Activated naive CD8-positive, alpha-beta T cell treated with anti-CD3 and anti-CD28 coated beads, Interleukin-2, amount 50 U/mL, for 24 hours (primary cell): ENCODE results near the gene DOK1.
A peak's percentile ranks its signal among the peaks of the same experiment; 100 is the strongest.
"Not testable (repeated sequence)": the region's sequence is repeated elsewhere in the genome, so short reads cannot be mapped to it uniquely, and the experiment has no call there.

Source experiments
- ATAC-seq: fragments of 150-1000 bp; cut with Tn5 transposase; one replicate; pipeline ENCODE4 v1.10.0; 2021
- DNase-seq: peaks from one replicate; pipeline ENCODE4 v3.0.0; 2021
- H3K27ac Mint-ChIP-seq: one replicate; pipeline ENCODE4 v1.8.0; 2021; ENCODE audit warnings: mild to moderate bottlenecking, mixed read lengths
- H3K27me3 Mint-ChIP-seq: one replicate; pipeline ENCODE4 v1.8.0; 2021; ENCODE audit warnings: mixed read lengths
- H3K36me3 Mint-ChIP-seq: one replicate; pipeline ENCODE4 v1.8.0; 2021; ENCODE audit warnings: low read depth, mixed read lengths
- H3K4me1 Mint-ChIP-seq: one replicate; pipeline ENCODE4 v1.8.0; 2021; ENCODE audit warnings: mixed read lengths
- H3K4me3 Mint-ChIP-seq: one replicate; pipeline ENCODE4 v1.8.0; 2021; ENCODE audit warnings: mild to moderate bottlenecking, moderate library complexity, mixed read lengths
- H3K9me3 Mint-ChIP-seq: one replicate; pipeline ENCODE4 v1.8.0; 2021; ENCODE audit warnings: mixed read lengths

The DOK1 gene

GRCh38 chr2:74551530-74551929, 3.0 kb upstream of the DOK1 start:
- Mint-ChIP-seq H3K27ac (no peak overlapping the region), H3K27me3 (peaks cover 40% of the 10 kb centered on the region), H3K9me3 (no peaks in the 10 kb centered on the region), H3K4me1 (peaks cover 24% of the 10 kb centered on the region), H3K4me3 (no peak overlapping the region), H3K36me3 (peaks cover 8% of the 10 kb centered on the region)
- no peak for DNase-seq
- ATAC-seq, result no peak

- Mint-ChIP-seq H3K9me3 (no peaks in the 10 kb centered on the region), H3K4me1 (peaks cover 26% of the 10 kb centered on the region), H3K27ac (peak overlapping the region; percentile 33), H3K27me3 (peaks cover 38% of the 10 kb centered on the region), H3K36me3 (peaks cover 8% of the 10 kb centered on the region), H3K4me3 (peak overlapping the region; percentile 47)
- DNase-seq (no peak), ATAC-seq (no peak)
Observed at GRCh38 chr2:74551942-74552913, 2.3 kb upstream of the DOK1 start.

DNA sequence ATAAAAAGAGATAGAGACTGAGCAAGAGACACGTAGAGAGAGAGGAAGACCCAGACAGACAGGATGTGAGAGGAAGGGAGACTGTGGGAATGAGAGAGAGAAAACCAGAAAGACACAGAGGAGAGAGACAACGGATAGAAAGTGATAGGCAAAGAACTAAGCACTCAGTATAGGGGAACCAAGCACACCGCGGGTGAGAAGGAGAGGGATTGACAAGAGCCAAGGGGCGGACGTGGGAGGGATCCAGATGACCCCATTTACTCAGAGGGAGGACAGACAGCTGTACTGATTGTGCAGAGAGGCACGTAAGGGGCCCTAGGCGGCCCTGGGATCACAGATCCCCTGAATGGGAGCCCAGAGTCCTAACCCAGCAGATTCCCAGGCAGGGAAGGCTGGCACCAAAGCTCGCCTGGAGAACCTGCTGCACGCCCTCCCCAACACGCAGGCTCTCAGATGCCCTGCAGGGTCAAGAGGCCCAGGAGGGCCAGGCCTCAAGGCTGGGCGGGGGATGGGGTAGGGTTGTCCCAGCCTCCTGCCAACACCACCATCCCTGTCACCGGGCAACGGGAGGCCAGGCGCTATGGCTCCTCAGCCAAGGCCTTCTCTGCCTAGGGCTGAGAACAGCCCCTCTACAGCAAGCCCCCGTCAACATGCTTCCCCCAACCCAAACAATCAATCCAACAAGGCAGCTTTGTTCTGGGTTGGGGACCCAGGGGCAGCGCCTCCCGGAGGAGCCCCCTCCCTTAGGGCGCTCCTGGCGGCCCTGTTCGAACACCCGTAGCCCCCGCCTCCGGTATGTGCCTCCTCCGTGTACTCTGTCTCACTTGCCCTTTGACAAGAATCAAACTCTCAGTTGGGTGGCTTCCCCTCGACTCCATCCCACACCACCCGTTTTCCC, 1.4 kb upstream of the DOK1 start:
- H3K36me3 Mint-ChIP-seq, result peaks cover 8% of the 10 kb centered on the region
- H3K4me1 Mint-ChIP-seq, result peaks cover 25% of the 10 kb centered on the region
- H3K4me3 Mint-ChIP-seq, result peak overlapping the region; percentile 63
- no peaks in the 10 kb centered on the region for H3K9me3 Mint-ChIP-seq
- peak overlapping the region; percentile 33 for H3K27ac Mint-ChIP-seq
- no peak for ATAC-seq
- no peak for DNase-seq
- peaks cover 29% of the 10 kb centered on the region for H3K27me3 Mint-ChIP-seq

- peaks cover 18% of the 10 kb centered on the region for H3K4me1 Mint-ChIP-seq
- H3K36me3 Mint-ChIP-seq, result peaks cover 8% of the 10 kb centered on the region
- peaks cover 20% of the 10 kb centered on the region for H3K27me3 Mint-ChIP-seq
- no peaks in the 10 kb centered on the region for H3K9me3 Mint-ChIP-seq
- DNase-seq, result peak; percentile 55
- ATAC-seq, result peak; percentile 56
- H3K4me3 Mint-ChIP-seq, result peak overlapping the region; percentile 93
- H3K27ac Mint-ChIP-seq, result peak overlapping the region; percentile 89
Observed at GRCh38 chr2:74554820-74555531, 456 bp downstream of the DOK1 start.

DNA sequence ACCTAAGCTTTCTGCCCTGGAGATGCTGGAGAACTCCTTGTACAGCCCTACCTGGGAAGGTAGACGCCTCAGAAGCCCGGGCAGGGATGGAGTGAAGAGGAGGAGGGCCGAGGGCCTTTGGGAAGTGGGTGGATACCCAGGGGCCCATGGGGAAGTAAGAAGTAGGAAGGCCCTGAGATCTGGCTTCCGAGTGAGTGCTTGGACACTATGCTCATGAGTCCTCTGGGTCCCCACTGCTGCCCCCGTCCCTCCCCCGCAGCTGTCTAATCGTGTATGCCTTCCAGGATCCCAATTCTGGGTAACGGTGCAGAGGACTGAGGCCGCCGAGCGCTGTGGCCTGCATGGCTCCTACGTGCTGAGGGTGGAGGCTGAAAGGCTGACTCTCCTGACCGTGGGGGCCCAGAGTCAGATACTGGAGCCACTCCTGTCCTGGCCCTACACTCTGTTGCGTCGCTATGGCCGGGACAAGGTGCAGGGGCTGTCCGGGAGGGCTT, 1.1 kb downstream of the DOK1 start:
- Mint-ChIP-seq H3K9me3 (no peaks in the 10 kb centered on the region), H3K36me3 (peaks cover 7% of the 10 kb centered on the region), H3K27ac (peak overlapping the region; percentile 89), H3K27me3 (peaks cover 18% of the 10 kb centered on the region), H3K4me1 (peaks cover 24% of the 10 kb centered on the region), H3K4me3 (peak overlapping the region; percentile 93)
- ATAC-seq, result no peak
- no peak for DNase-seq

DNA sequence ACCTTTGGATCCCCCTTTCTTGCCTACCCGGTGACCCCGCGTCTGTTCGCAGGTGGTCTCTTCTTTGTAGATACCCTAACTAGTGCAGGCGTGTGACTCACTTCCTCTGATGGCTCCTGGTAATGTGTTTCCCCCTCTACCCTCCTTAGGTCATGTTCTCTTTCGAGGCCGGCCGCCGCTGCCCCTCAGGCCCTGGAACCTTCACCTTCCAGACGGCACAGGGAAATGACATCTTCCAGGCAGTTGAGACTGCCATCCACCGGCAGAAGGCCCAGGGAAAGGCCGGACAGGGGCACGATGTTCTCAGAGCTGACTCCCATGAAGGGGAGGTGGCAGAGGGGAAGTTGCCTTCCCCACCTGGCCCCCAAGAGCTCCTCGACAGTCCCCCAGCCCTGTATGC, 1.6 kb downstream of the DOK1 start:
- no peak for DNase-seq
- Mint-ChIP-seq H3K9me3 (no peaks in the 10 kb centered on the region), H3K4me1 (peaks cover 26% of the 10 kb centered on the region), H3K27ac (no peak overlapping the region), H3K4me3 (peak overlapping the region; percentile 93), H3K27me3 (peaks cover 14% of the 10 kb centered on the region), H3K36me3 (peaks cover 7% of the 10 kb centered on the region)
- ATAC-seq, result no peak

GRCh38 chr2:74556831-74557370, 2.4 kb downstream of the DOK1 start:
- peaks cover 12% of the 10 kb centered on the region for H3K27me3 Mint-ChIP-seq
- peaks cover 7% of the 10 kb centered on the region for H3K36me3 Mint-ChIP-seq
- H3K27ac Mint-ChIP-seq, result no peak overlapping the region
- no peaks in the 10 kb centered on the region for H3K9me3 Mint-ChIP-seq
- H3K4me1 Mint-ChIP-seq, result peaks cover 27% of the 10 kb centered on the region
- no peak overlapping the region for H3K4me3 Mint-ChIP-seq
- ATAC-seq, result no peak
- DNase-seq, result no peak

- Mint-ChIP-seq H3K27me3 (peaks cover 18% of the 10 kb centered on the region), H3K4me1 (peaks cover 27% of the 10 kb centered on the region), H3K9me3 (no peaks in the 10 kb centered on the region), H3K36me3 (peaks cover 7% of the 10 kb centered on the region), H3K4me3 (no peak overlapping the region), H3K27ac (no peak overlapping the region)
- no peak for ATAC-seq
- DNase-seq, result no peak
Observed at GRCh38 chr2:74558284-74559230, 4.0 kb downstream of the DOK1 start.

- Mint-ChIP-seq H3K4me1 (peaks cover 26% of the 10 kb centered on the region), H3K36me3 (peaks cover 5% of the 10 kb centered on the region), H3K27ac (no peak overlapping the region), H3K9me3 (no peaks in the 10 kb centered on the region), H3K4me3 (no peak overlapping the region), H3K27me3 (peaks cover 25% of the 10 kb centered on the region)
- ATAC-seq (no peak), DNase-seq (no peak)
Observed at GRCh38 chr2:74559912-74560311, 5.4 kb downstream of the DOK1 start.

DNA sequence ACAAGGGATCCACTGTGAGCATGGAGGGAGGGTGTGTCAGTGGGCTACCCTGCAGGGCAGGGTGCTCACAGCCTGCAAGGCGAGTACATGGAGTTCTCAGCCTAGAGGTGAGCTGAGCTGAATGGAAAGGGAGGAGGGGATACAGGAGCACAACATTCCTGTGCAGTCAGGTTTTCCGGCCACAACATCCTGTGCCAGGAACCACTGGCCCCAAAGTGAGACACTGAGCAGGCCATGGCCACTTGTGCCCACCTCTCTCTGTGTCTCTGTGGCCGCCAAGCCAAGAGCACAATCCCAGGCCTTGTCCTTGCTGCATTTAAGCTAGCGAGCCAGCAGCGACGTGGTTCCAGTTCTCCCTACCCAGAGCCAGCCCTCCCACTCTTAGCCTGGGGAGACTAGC, 6.1 kb downstream of the DOK1 start:
- Mint-ChIP-seq H3K4me3 (no peak overlapping the region), H3K27me3 (peaks cover 25% of the 10 kb centered on the region), H3K36me3 (peaks cover 5% of the 10 kb centered on the region), H3K9me3 (no peaks in the 10 kb centered on the region), H3K27ac (no peak overlapping the region), H3K4me1 (peaks cover 22% of the 10 kb centered on the region)
- no peak for DNase-seq
- no peak for ATAC-seq

DNA sequence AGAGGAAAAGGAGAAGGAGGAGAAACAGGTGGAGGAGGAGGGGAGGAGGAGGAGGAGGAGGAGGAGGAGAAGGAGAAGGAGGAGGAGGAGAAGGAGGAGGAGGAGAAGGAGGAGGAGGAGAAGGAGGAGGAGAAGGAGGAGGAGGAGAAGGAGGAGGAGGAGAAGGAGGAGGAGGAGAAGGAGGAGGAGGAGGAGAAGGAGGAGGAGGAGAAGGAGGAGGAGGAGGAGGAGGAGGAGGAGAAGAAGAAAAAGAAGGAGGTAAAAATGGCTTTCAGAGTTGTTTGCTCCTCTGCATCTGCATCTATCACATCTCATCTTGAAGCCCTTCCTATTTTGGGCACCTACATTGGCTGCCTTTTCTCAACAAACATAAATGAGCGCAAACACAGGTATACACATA, 6.5 kb downstream of the DOK1 start:
- not testable (repeated sequence) for H3K9me3 Mint-ChIP-seq, H3K36me3 Mint-ChIP-seq, ATAC-seq, DNase-seq, H3K4me3 Mint-ChIP-seq, H3K27ac Mint-ChIP-seq
- Mint-ChIP-seq H3K4me1 (peaks cover 25% of the 10 kb centered on the region), H3K27me3 (peaks cover 26% of the 10 kb centered on the region)

DNA sequence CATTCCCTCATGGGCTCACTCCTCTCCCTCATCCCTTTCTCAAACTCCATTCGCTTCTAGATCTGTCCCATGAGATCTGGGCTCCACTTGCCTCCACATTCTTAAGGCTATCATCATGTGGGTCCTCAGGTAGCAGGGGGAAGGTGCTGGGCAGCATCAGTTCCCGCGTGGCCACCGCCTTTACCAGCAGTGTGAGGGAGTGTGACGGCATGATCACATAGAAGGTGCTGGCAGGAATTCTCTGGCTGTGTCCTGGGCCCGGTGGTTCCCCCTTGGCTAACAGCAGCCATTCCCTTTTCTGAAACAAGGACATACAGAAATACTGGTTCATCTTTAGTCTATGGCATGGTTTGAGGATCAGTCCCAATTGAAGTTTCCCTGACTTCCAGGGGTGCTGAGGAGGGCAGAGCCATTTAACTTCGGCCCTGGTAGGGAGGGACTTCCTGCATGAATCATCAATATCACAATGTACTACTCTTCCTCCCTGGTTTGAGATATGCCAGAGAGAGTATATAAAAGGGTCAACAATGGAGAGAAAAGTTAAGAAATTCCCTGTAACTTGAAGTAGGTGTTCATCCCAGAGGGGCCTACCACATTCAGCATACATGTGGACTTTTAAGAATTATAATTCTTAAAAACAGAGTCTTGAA, 7.7 kb downstream of the DOK1 start:
- Mint-ChIP-seq H3K27ac (no peak overlapping the region), H3K4me1 (peaks cover 30% of the 10 kb centered on the region), H3K27me3 (peaks cover 26% of the 10 kb centered on the region), H3K4me3 (no peak overlapping the region), H3K36me3 (no peaks in the 10 kb centered on the region), H3K9me3 (no peaks in the 10 kb centered on the region)
- no peak for DNase-seq
- ATAC-seq, result no peak

- Mint-ChIP-seq H3K4me3 (no peak overlapping the region), H3K27me3 (peaks cover 26% of the 10 kb centered on the region)
Observed at GRCh38 chr2:74564222-74564621, 9.7 kb downstream of the DOK1 start.

More at GRCh38 chr2:74564222-74564621, 9.7 kb downstream of the DOK1 start:
- no peaks in the 10 kb centered on the region for H3K36me3 Mint-ChIP-seq
- H3K4me1 Mint-ChIP-seq, result peaks cover 47% of the 10 kb centered on the region
- DNase-seq (no peak), ATAC-seq (no peak)
- H3K9me3 Mint-ChIP-seq, result no peaks in the 10 kb centered on the region
- H3K27ac Mint-ChIP-seq, result no peak overlapping the region
